Fibroblast of lung (primary cell): ENCODE measurements around the gene MYPOP. TPM values are rescaled to one million over a fixed set of nuclear protein-coding genes. Genes with fewer than 3 reads are reported as not detected.

Experiments
- DNase-seq, 2 donors: peaks; one replicate each; pipeline versions ENCODE4 v3.0.0 to v3.0.0-alpha.2; 2010; ENCODE audit warnings: low read depth in 2 of 2
- H2AFZ ChIP-seq: 2 replicates; pipeline ENCODE4 v1.5.1; 2012; ENCODE audit warnings: low read length, control low read depth, inconsistent platforms
- H3K27ac ChIP-seq: 2 replicates; pipeline ENCODE4 v1.5.1; 2011; ENCODE audit warnings: low read length, control low read depth; ENCODE audit not compliant: insufficient read depth
- H3K27me3 ChIP-seq: 2 replicates; pipeline ENCODE4 v1.5.1; 2011; ENCODE audit warnings: mild to moderate bottlenecking, low read length; ENCODE audit not compliant: control insufficient read depth, insufficient read depth
- H3K36me3 ChIP-seq: 2 replicates; pipeline ENCODE4 v1.5.1; 2011; ENCODE audit warnings: low read length; ENCODE audit not compliant: control insufficient read depth, insufficient read depth
- H3K4me1 ChIP-seq: 2 replicates; pipeline ENCODE4 v1.5.1; 2011; ENCODE audit warnings: low read length; ENCODE audit not compliant: control insufficient read depth, insufficient read depth; ENCODE audit errors: extremely low read depth
- H3K4me2 ChIP-seq: 2 replicates; pipeline ENCODE4 v1.5.1; 2011; ENCODE audit warnings: low read length, control low read depth; ENCODE audit not compliant: insufficient read depth; ENCODE audit errors: extremely low read depth
- H3K4me3 ChIP-seq, 4 experiments: fragments of 200-600 bp in 1 of 4; sonication (generic) in 1 of 4; replicated peaks in 1 of 4; 2 replicates each; pipeline ENCODE4 v1.5.1; 2011 to 2016; ENCODE audit warnings: low read length in 4 of 4, low read depth in 3 of 4, mild to moderate bottlenecking in 3 of 4, control low read depth in 2 of 4, inconsistent platforms in 1 of 4, mixed read lengths in 1 of 4; ENCODE audit not compliant: insufficient read depth in 1 of 4; ENCODE audit errors: control extremely low read depth in 1 of 4
- H3K79me2 ChIP-seq: 2 replicates; pipeline ENCODE4 v1.5.1; 2012; ENCODE audit warnings: mild to moderate bottlenecking, low read length, inconsistent platforms; ENCODE audit not compliant: control insufficient read depth, insufficient read depth
- H3K9ac ChIP-seq: 2 replicates; pipeline ENCODE4 v1.5.1; 2011; ENCODE audit warnings: mild to moderate bottlenecking, low read length, control low read depth; ENCODE audit not compliant: insufficient read depth
- H3K9me3 ChIP-seq: 2 replicates; pipeline ENCODE4 v1.5.1; 2012; ENCODE audit warnings: low read depth, low read length; ENCODE audit not compliant: control insufficient read depth, insufficient read depth
- H4K20me1 ChIP-seq: 2 replicates; pipeline ENCODE4 v1.5.1; 2011; ENCODE audit warnings: low read length; ENCODE audit not compliant: control insufficient read depth, insufficient read depth; ENCODE audit errors: extremely low read depth
- EZH2 ChIP-seq: IDR thresholded peaks from 2 replicates; pipeline ENCODE4 v1.5.1; 2012; ENCODE audit warnings: low read length, control low read depth, mild to moderate bottlenecking; ENCODE audit errors: missing control alignments
- polyA plus RNA-seq, 2 donors: library from polyadenylated mRNA; depleted of rRNA in 1 of 2; stranded (reverse) in 1 of 2; unstranded in 1 of 2; fragments of >200 nt; gene quantifications; 2 replicates each; pipeline ENCODE4 v1.2.1, GENCODE V29; 2011 to 2012; ENCODE audit warnings: missing spikeins in 1 of 2
- total RNA-seq: library from RNA; depleted of rRNA; stranded (reverse); fragments of >200 nt; gene quantifications from 2 replicates; pipeline ENCODE4 v1.2.1, GENCODE V29; 2014
- TF ChIP-seq, protein P1 (sequence below), 2 donors: IDR thresholded peaks in 1 of 2; conservative IDR thresholded peaks in 1 of 2; 1 replicate in 1 of 2; 2 replicates in 1 of 2; pipeline ENCODE4 v1.5.1; 2011 to 2012; ENCODE audit warnings: low read length in 2 of 2, control low read depth in 1 of 2, inconsistent platforms in 1 of 2, low read depth in 1 of 2, mild to moderate bottlenecking in 1 of 2

MYPOP gene
- total and polyA plus RNA-seq, 2 donors (not counting 1 experiment from before 2014, with no cell fraction given): 0.81 to 1.3 TPM

DNA sequence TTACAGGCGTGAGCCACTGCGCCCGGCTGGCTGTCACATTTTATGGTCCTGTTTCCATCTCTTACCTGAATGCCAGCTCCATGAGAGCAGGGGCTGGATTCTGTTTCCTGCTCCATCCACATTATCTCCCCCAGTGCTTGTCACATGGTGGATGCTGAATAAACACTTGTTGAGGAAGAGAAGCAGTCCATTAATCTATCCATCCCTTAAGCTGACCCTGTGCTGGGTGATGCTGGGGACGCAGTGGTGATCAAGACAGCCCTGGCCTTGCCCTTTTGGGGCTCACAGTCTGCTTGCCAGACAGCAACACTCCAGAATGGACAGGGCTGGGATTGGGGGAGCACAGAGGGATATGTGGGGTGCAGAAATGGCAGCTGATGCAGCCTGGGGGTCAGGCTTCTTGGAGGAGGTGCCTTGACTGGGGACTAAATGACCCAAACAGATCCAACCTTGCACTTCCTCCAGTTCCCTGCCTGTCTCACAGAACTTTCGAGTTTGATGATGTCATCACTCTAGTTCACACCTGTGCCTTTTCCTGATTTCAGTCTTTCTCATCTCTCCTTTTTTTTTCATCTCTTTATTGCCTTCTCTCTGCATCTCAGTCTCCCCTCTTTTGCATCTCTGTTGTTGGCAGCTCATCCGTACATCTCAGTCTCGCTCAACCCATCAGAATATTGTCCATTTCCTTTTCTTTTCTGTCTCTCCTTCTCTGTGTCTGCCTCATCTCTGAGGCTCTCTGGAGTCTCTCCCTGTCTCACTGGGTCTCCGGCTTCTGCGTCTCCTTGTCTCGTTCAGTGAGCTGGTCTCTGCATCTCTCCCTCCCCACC lies 21.1 kb downstream of the MYPOP start:
- no peak overlapping the region for H3K4me3 ChIP-seq
- no peak overlapping the region for H2AFZ ChIP-seq
- H3K9me3 ChIP-seq: no peaks in the 10 kb centered on the region
- no peak overlapping the region for H3K27ac ChIP-seq
- peaks cover 3% of the 10 kb centered on the region for H3K27me3 ChIP-seq
- TF ChIP-seq, protein P1, sequence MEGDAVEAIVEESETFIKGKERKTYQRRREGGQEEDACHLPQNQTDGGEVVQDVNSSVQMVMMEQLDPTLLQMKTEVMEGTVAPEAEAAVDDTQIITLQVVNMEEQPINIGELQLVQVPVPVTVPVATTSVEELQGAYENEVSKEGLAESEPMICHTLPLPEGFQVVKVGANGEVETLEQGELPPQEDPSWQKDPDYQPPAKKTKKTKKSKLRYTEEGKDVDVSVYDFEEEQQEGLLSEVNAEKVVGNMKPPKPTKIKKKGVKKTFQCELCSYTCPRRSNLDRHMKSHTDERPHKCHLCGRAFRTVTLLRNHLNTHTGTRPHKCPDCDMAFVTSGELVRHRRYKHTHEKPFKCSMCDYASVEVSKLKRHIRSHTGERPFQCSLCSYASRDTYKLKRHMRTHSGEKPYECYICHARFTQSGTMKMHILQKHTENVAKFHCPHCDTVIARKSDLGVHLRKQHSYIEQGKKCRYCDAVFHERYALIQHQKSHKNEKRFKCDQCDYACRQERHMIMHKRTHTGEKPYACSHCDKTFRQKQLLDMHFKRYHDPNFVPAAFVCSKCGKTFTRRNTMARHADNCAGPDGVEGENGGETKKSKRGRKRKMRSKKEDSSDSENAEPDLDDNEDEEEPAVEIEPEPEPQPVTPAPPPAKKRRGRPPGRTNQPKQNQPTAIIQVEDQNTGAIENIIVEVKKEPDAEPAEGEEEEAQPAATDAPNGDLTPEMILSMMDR (conservative IDR thresholded peaks at IDR 0.05 in 1 of 2, IDR thresholded peaks at IDR 0.05 in 1 of 2; ENCODE audit: low read depth in 1 of 2, low read length in 2 of 2): no peak
- TF ChIP-seq EZH2: no peak
- H4K20me1 ChIP-seq: no peaks in the 10 kb centered on the region
- peaks cover 4% of the 10 kb centered on the region for H3K4me1 ChIP-seq
- peaks cover 10% of the 10 kb centered on the region for H3K79me2 ChIP-seq
- no peak overlapping the region for H3K4me2 ChIP-seq
- H3K36me3 ChIP-seq: peaks cover 8% of the 10 kb centered on the region
- H3K9ac ChIP-seq: no peak overlapping the region
- DNase-seq: no peak

DNA sequence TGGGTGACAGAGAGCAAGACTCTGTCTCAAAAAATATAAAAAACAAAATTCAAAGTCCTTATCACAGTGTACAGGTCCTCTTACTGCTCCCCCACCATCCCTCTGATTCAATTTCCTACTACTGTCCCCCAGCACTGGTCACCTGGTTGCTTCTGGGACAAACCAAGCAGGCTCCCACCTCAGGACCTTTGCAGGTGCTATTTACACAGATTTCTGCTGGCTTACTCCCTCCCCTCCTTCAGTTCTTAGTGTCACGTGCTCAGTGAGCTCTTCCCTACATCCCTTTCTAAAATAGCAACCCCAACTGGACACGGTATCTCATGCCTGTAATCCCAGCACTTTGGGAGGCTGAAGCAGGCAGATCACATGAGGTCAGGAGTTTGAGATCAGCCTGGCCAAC lies 22.4 kb downstream of the MYPOP start:
- no peak overlapping the region for H3K9ac ChIP-seq
- peaks cover 8% of the 10 kb centered on the region for H3K36me3 ChIP-seq
- TF ChIP-seq EZH2: no peak
- TF ChIP-seq, protein P1 (conservative IDR thresholded peaks at IDR 0.05 in 1 of 2, IDR thresholded peaks at IDR 0.05 in 1 of 2; ENCODE audit: low read depth in 1 of 2, low read length in 2 of 2): no peak
- no peak overlapping the region for H3K27ac ChIP-seq
- H2AFZ ChIP-seq: no peak overlapping the region
- H3K4me1 ChIP-seq: peaks cover 4% of the 10 kb centered on the region
- H4K20me1 ChIP-seq: no peaks in the 10 kb centered on the region
- no peak overlapping the region for H3K4me3 ChIP-seq
- no peak overlapping the region for H3K4me2 ChIP-seq
- peaks cover 6% of the 10 kb centered on the region for H3K79me2 ChIP-seq
- H3K27me3 ChIP-seq: peaks cover 14% of the 10 kb centered on the region
- no peak for DNase-seq
- no peaks in the 10 kb centered on the region for H3K9me3 ChIP-seq

DNA sequence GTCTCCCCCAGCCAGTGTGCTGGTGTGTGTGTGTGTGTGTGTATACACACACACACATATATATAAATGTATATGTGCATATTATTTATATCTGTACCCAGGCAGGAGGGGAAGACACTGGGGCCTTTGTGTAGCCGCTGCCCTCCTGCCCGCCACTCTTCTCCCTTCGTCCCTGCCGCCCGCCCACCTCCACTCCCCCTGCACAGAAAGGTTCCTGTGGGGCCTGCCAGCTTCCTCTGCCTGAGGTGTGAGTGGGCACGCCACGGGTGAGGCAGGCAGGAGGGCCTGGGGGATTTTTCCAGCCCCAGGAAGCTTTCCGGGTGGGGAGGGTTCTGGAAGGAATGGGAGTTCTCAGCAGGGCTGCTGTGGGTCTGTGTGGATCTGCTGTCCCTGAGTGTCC lies 23.4 kb downstream of the MYPOP start:
- Histone ChIP-seq H3K79me2 (peaks cover under 1% of the 10 kb centered on the region), H3K36me3 (peaks cover 2% of the 10 kb centered on the region), H3K9me3 (no peaks in the 10 kb centered on the region), H4K20me1 (no peaks in the 10 kb centered on the region), H3K27me3 (peaks cover 14% of the 10 kb centered on the region), H3K27ac (no peak overlapping the region), H3K4me1 (peaks cover 3% of the 10 kb centered on the region), H2AFZ (no peak overlapping the region), H3K4me3 (no peak overlapping the region), H3K9ac (no peak overlapping the region), H3K4me2 (no peak overlapping the region)
- DNase-seq: no peak
- no peak for TF ChIP-seq EZH2
- TF ChIP-seq, protein P1 (conservative IDR thresholded peaks at IDR 0.05 in 1 of 2, IDR thresholded peaks at IDR 0.05 in 1 of 2; ENCODE audit: low read depth in 1 of 2, low read length in 2 of 2): no peak
